Upper lobe of left lung (tissue), 4 donors: ENCODE measurements around the gene SLC38A9.

ENCODE experiments used
- CTCF ChIP-seq, 6 experiments: fragments of 450-650 bp in 4 of 6; fragments of 200-600 bp in 2 of 6; sonication (generic) in 2 of 6; IDR thresholded peaks; one replicate each; pipeline ENCODE4 v1.5.1; 2016 to 2019; ENCODE audit warnings: antibody characterized with exemption in 6 of 6
- EP300 ChIP-seq, 4 donors: sonication (generic); formaldehyde crosslinking; IDR thresholded peaks; one replicate each; pipeline ENCODE4 v1.5.1; 2017; ENCODE audit warnings: antibody characterized with exemption in 4 of 4, control low read depth in 2 of 4
- POLR2A ChIP-seq, 4 donors: fragments of 450-650 bp; IDR thresholded peaks; one replicate each; pipeline ENCODE4 v1.5.1; 2016 to 2017; ENCODE audit warnings: antibody characterized with exemption in 4 of 4, mild to moderate bottlenecking in 2 of 4
- POLR2AphosphoS5 ChIP-seq, 2 donors: sonication (generic); formaldehyde crosslinking; IDR thresholded peaks; one replicate each; pipeline ENCODE4 v1.5.1; 2017; ENCODE audit warnings: antibody characterized with exemption in 2 of 2

- TF ChIP-seq CTCF (IDR thresholded peaks at IDR 0.05) (no peak), POLR2A (IDR thresholded peaks at IDR 0.05) (no peak), EP300 (IDR thresholded peaks at IDR 0.05) (no peak), POLR2AphosphoS5 (IDR thresholded peaks at IDR 0.05) (no peak)
Observed at GRCh38 chr5:55629815-55630214, 82.3 kb downstream of the SLC38A9 start.
